Fibroblast of lung (primary cell): ENCODE measurements around the gene TKFC. TPM values are rescaled to one million over a fixed set of nuclear protein-coding genes. Genes with fewer than 3 reads are reported as not detected.

Source experiments
- DNase-seq, 2 donors: peaks; one replicate each; pipeline versions ENCODE4 v3.0.0 to v3.0.0-alpha.2; 2010; ENCODE audit warnings: low read depth in 2 of 2
- H2AFZ ChIP-seq: 2 replicates; pipeline ENCODE4 v1.5.1; 2012; ENCODE audit warnings: low read length, control low read depth, inconsistent platforms
- H3K27ac ChIP-seq: 2 replicates; pipeline ENCODE4 v1.5.1; 2011; ENCODE audit warnings: low read length, control low read depth; ENCODE audit not compliant: insufficient read depth
- H3K27me3 ChIP-seq: 2 replicates; pipeline ENCODE4 v1.5.1; 2011; ENCODE audit warnings: mild to moderate bottlenecking, low read length; ENCODE audit not compliant: control insufficient read depth, insufficient read depth
- H3K36me3 ChIP-seq: 2 replicates; pipeline ENCODE4 v1.5.1; 2011; ENCODE audit warnings: low read length; ENCODE audit not compliant: control insufficient read depth, insufficient read depth
- H3K4me1 ChIP-seq: 2 replicates; pipeline ENCODE4 v1.5.1; 2011; ENCODE audit warnings: low read length; ENCODE audit not compliant: control insufficient read depth, insufficient read depth; ENCODE audit errors: extremely low read depth
- H3K4me2 ChIP-seq: 2 replicates; pipeline ENCODE4 v1.5.1; 2011; ENCODE audit warnings: low read length, control low read depth; ENCODE audit not compliant: insufficient read depth; ENCODE audit errors: extremely low read depth
- H3K4me3 ChIP-seq, 4 experiments: fragments of 200-600 bp in 1 of 4; sonication (generic) in 1 of 4; replicated peaks in 1 of 4; 2 replicates each; pipeline ENCODE4 v1.5.1; 2011 to 2016; ENCODE audit warnings: low read length in 4 of 4, low read depth in 3 of 4, mild to moderate bottlenecking in 3 of 4, control low read depth in 2 of 4, inconsistent platforms in 1 of 4, mixed read lengths in 1 of 4; ENCODE audit not compliant: insufficient read depth in 1 of 4; ENCODE audit errors: control extremely low read depth in 1 of 4
- H3K79me2 ChIP-seq: 2 replicates; pipeline ENCODE4 v1.5.1; 2012; ENCODE audit warnings: mild to moderate bottlenecking, low read length, inconsistent platforms; ENCODE audit not compliant: control insufficient read depth, insufficient read depth
- H3K9ac ChIP-seq: 2 replicates; pipeline ENCODE4 v1.5.1; 2011; ENCODE audit warnings: mild to moderate bottlenecking, low read length, control low read depth; ENCODE audit not compliant: insufficient read depth
- H3K9me3 ChIP-seq: 2 replicates; pipeline ENCODE4 v1.5.1; 2012; ENCODE audit warnings: low read depth, low read length; ENCODE audit not compliant: control insufficient read depth, insufficient read depth
- H4K20me1 ChIP-seq: 2 replicates; pipeline ENCODE4 v1.5.1; 2011; ENCODE audit warnings: low read length; ENCODE audit not compliant: control insufficient read depth, insufficient read depth; ENCODE audit errors: extremely low read depth
- EZH2 ChIP-seq: IDR thresholded peaks from 2 replicates; pipeline ENCODE4 v1.5.1; 2012; ENCODE audit warnings: low read length, control low read depth, mild to moderate bottlenecking; ENCODE audit errors: missing control alignments
- polyA minus RNA-seq: library from RNA; depleted of rRNA, polyadenylated mRNA; stranded (reverse); fragments of >200 nt; gene quantifications from 2 replicates; pipeline ENCODE4 v1.2.3, GENCODE V29; 2011; ENCODE audit warnings: low replicate concordance
- polyA plus RNA-seq, 2 donors: library from polyadenylated mRNA; depleted of rRNA in 1 of 2; stranded (reverse) in 1 of 2; unstranded in 1 of 2; fragments of >200 nt; gene quantifications; 2 replicates each; pipeline ENCODE4 v1.2.1, GENCODE V29; 2011 to 2012; ENCODE audit warnings: missing spikeins in 1 of 2
- total RNA-seq: library from RNA; depleted of rRNA; stranded (reverse); fragments of >200 nt; gene quantifications from 2 replicates; pipeline ENCODE4 v1.2.1, GENCODE V29; 2014
- TF ChIP-seq, protein P1 (sequence below), 2 donors: IDR thresholded peaks in 1 of 2; conservative IDR thresholded peaks in 1 of 2; 1 replicate in 1 of 2; 2 replicates in 1 of 2; pipeline ENCODE4 v1.5.1; 2011 to 2012; ENCODE audit warnings: low read length in 2 of 2, control low read depth in 1 of 2, inconsistent platforms in 1 of 2, low read depth in 1 of 2, mild to moderate bottlenecking in 1 of 2

The TKFC gene, protein sequence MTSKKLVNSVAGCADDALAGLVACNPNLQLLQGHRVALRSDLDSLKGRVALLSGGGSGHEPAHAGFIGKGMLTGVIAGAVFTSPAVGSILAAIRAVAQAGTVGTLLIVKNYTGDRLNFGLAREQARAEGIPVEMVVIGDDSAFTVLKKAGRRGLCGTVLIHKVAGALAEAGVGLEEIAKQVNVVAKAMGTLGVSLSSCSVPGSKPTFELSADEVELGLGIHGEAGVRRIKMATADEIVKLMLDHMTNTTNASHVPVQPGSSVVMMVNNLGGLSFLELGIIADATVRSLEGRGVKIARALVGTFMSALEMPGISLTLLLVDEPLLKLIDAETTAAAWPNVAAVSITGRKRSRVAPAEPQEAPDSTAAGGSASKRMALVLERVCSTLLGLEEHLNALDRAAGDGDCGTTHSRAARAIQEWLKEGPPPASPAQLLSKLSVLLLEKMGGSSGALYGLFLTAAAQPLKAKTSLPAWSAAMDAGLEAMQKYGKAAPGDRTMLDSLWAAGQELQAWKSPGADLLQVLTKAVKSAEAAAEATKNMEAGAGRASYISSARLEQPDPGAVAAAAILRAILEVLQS
- total RNA-seq (15.9 and 27.1 TPM in 2 replicates), polyA plus RNA-seq (11.5 and 15.9 TPM in 2 replicates), polyA minus RNA-seq (26.2 and 48.0 TPM in 2 replicates)
- polyA plus RNA-seq (2012) = 20.4 and 23.8 TPM in 2 replicates

DNA sequence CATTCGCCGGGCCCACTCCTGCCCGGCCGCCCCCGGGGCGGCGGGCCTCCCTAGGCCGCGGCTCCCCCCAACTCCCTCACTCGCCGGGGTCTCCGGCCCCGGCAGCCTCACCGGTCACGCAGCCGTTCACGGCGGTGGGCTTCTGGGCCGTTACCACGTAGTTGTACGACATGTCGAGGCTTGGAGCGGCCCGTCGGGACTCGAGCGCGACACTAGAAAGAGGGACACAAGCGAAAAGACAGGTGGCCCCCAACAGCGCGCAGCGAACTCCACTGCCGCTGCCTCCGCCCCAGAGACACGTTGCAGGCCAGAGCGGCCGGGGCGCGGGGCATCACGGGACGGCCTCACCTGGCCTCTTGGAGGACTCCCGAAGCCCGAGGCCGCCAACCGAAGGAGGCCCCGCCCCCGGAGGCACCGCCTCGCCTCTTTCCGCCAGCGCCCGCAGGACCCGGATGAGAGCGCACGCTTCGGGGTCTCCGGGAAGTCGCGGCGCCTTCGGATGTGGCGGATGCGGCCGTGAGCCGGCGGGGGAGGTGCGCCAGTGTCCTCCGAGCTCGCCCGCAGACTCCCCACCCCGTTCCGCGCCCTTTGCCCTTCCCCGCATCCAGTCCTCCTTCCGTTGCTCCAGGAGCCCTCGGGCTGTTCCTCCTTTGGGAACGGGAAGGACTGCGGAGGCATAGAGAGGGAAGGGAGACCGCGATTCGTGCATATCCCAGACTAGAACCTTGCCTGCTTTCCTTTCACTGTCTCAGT, at the start of gene TKFC, which contains the start of gene DDB1:
TKFC (plus strand) TSS at position 432 of the 753 bp plus-strand sequence. CDS start 1,501 bp downstream, outside the sequence.
DDB1 (minus strand) TSS at position 309 of the 753 bp plus-strand sequence; CDS start at position 172, 137 bp downstream.
- Histone ChIP-seq H3K27me3 (no peaks in the 10 kb centered on the region), H3K79me2 (peaks cover 47% of the 10 kb centered on the region), H3K9me3 (no peaks in the 10 kb centered on the region), H3K36me3 (peaks cover 4% of the 10 kb centered on the region), H4K20me1 (no peaks in the 10 kb centered on the region), H3K27ac (peak within 1 kb of the TSS; percentile 89), H3K4me2 (peak within 1 kb of the TSS; percentile 99), H3K4me1 (peaks cover 10% of the 10 kb centered on the region), H3K9ac (peak within 1 kb of the TSS; percentile 99), H2AFZ (peak within 1 kb of the TSS; percentile 89), H3K4me3 (peak within 1 kb of the TSS; percentile 82 to 99 (median 86))
- peak; percentile 90 to 91 for DNase-seq
- TF ChIP-seq EZH2 = no peak
- TF ChIP-seq, protein P1, sequence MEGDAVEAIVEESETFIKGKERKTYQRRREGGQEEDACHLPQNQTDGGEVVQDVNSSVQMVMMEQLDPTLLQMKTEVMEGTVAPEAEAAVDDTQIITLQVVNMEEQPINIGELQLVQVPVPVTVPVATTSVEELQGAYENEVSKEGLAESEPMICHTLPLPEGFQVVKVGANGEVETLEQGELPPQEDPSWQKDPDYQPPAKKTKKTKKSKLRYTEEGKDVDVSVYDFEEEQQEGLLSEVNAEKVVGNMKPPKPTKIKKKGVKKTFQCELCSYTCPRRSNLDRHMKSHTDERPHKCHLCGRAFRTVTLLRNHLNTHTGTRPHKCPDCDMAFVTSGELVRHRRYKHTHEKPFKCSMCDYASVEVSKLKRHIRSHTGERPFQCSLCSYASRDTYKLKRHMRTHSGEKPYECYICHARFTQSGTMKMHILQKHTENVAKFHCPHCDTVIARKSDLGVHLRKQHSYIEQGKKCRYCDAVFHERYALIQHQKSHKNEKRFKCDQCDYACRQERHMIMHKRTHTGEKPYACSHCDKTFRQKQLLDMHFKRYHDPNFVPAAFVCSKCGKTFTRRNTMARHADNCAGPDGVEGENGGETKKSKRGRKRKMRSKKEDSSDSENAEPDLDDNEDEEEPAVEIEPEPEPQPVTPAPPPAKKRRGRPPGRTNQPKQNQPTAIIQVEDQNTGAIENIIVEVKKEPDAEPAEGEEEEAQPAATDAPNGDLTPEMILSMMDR (conservative IDR thresholded peaks at IDR 0.05 in 1 of 2, IDR thresholded peaks at IDR 0.05 in 1 of 2; ENCODE audit: low read depth in 1 of 2, low read length in 2 of 2) = no peak

DNA sequence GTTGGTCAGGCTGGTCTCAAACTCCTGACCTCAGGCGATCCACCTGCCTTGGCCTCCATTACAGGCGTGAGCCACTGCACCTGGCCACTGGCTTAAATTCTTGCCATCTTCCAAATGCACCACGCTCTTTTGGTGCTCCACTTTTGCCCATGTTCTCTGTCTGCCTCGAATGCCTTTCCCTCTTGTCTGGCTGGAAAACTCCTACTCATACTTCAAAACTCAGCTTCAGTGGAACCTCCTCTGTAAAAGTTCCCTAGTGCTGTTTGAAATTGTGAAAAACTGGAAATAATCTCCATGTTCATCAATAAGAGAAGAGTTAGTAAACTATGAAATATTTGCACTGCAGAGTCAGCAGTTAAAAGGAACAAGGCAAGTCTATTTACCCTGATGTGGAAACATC, 49.4 kb upstream of the TKFC start:
- no peak overlapping the region for H3K4me3 ChIP-seq
- no peak overlapping the region for H3K27ac ChIP-seq

More for the DNA sequence above, 49.4 kb upstream of the TKFC start:
- no peak overlapping the region for H3K9ac ChIP-seq
- H4K20me1 ChIP-seq = no peaks in the 10 kb centered on the region
- no peak overlapping the region for H3K4me2 ChIP-seq
- H3K36me3 ChIP-seq = no peaks in the 10 kb centered on the region
- H3K9me3 ChIP-seq = no peaks in the 10 kb centered on the region
- no peak for DNase-seq
- no peak overlapping the region for H2AFZ ChIP-seq
- no peaks in the 10 kb centered on the region for H3K27me3 ChIP-seq
- TF ChIP-seq, protein P1 (conservative IDR thresholded peaks at IDR 0.05 in 1 of 2, IDR thresholded peaks at IDR 0.05 in 1 of 2; ENCODE audit: low read depth in 1 of 2, low read length in 2 of 2) = no peak
- TF ChIP-seq EZH2 = no peak
- no peaks in the 10 kb centered on the region for H3K4me1 ChIP-seq
- no peaks in the 10 kb centered on the region for H3K79me2 ChIP-seq
